CD4-positive, alpha-beta memory T cell (primary cell): ENCODE measurements around the gene EPHA3. TPM values are rescaled to one million over a fixed set of nuclear protein-coding genes. Genes with fewer than 3 reads are reported as not detected.

Experiments used
- CTCF ChIA-PET: fragments of 350-600 bp; sonication (Branson Sonifier 250); formaldehyde crosslinking; loops from one replicate; lab custom pipeline; 2021; ENCODE audit warnings: inconsistent platforms; ENCODE audit not compliant: partially characterized antibody; lab: Charles Lee
- POLR2A ChIA-PET: fragments of 350-600 bp; sonication (Branson Sonifier 250); formaldehyde crosslinking; loops from one replicate; lab custom pipeline; 2021; ENCODE audit not compliant: partially characterized antibody; lab: Charles Lee
- DNase-seq, 5 donors: peaks; one replicate each; pipeline versions ENCODE4 v3.0.0 to v3.0.0-alpha.2; 2020 to 2022; ENCODE audit warnings: mixed read lengths in 1 of 5
- H3K27ac ChIP-seq: one replicate; pipeline ENCODE4 v1.7.0; 2013; ENCODE audit warnings: low read depth, low read length
- H3K27me3 ChIP-seq: 2 replicates; pipeline ENCODE4 v1.7.0; 2013; ENCODE audit warnings: mild to moderate bottlenecking, low read length, moderate library complexity; ENCODE audit not compliant: insufficient read depth
- H3K36me3 ChIP-seq: 2 replicates; pipeline ENCODE4 v1.7.0; 2013; ENCODE audit warnings: mild to moderate bottlenecking, low read length, moderate library complexity; ENCODE audit not compliant: insufficient read depth
- H3K4me1 ChIP-seq: 2 replicates; pipeline ENCODE4 v1.7.0; 2013; ENCODE audit warnings: mild to moderate bottlenecking, low read length, moderate library complexity; ENCODE audit not compliant: insufficient read depth
- H3K4me3 ChIP-seq, 2 donors: one replicate each; pipeline ENCODE4 v1.7.0; 2013; ENCODE audit warnings: low read length in 2 of 2, mild to moderate bottlenecking in 1 of 2
- H3K9me3 ChIP-seq, 2 donors: one replicate each; pipeline ENCODE4 v1.7.0; 2013; ENCODE audit warnings: low read length in 2 of 2, control low read depth in 1 of 2; ENCODE audit not compliant: control insufficient read depth in 1 of 2
- H3K27ac Mint-ChIP-seq, 7 donors: one replicate each; pipeline ENCODE4 v1.8.0; 2020 to 2021; ENCODE audit warnings: mixed read lengths in 7 of 7, mild to moderate bottlenecking in 6 of 7, inconsistent platforms in 3 of 7, moderate library complexity in 3 of 7
- H3K27me3 Mint-ChIP-seq, 2 donors: one replicate each; pipeline ENCODE4 v1.8.0; 2020 to 2021; ENCODE audit warnings: mixed read lengths in 2 of 2
- H3K36me3 Mint-ChIP-seq, 2 donors: one replicate each; pipeline ENCODE4 v1.8.0; 2020 to 2021; ENCODE audit warnings: mixed read lengths in 2 of 2, inconsistent platforms in 1 of 2, mild to moderate bottlenecking in 1 of 2
- H3K4me1 Mint-ChIP-seq, 4 donors: one replicate each; pipeline ENCODE4 v1.8.0; 2020 to 2021; ENCODE audit warnings: mixed read lengths in 4 of 4, mild to moderate bottlenecking in 1 of 4
- H3K4me3 Mint-ChIP-seq, 8 donors: one replicate each; pipeline ENCODE4 v1.8.0; 2020 to 2021; ENCODE audit warnings: mixed read lengths in 8 of 8, mild to moderate bottlenecking in 7 of 8, moderate library complexity in 6 of 8, inconsistent platforms in 3 of 8
- H3K9me3 Mint-ChIP-seq, 8 donors: one replicate each; pipeline ENCODE4 v1.8.0; 2020 to 2021; ENCODE audit warnings: mixed read lengths in 8 of 8, mild to moderate bottlenecking in 5 of 8, inconsistent platforms in 3 of 8, moderate library complexity in 1 of 8
- intact Hi-C: fragments of 100-400 bp; cut with micrococcal nuclease; formaldehyde crosslinking; loops from one replicate; pipeline ENCODE4 v1.15.1; 2023
- polyA plus RNA-seq, 2 donors: library from polyadenylated mRNA; unstranded; fragments of 300-500 nt; fragmentation: Illumina TruSeq; gene quantifications; one replicate each; pipeline ENCODE4 v1.2.3, GENCODE V29; 2021
- total RNA-seq, 2 experiments: library from RNA; stranded (reverse); gene quantifications; one replicate each; pipeline ENCODE4 v1.2.3, GENCODE V29; 2021

The EPHA3 gene
- total and polyA plus RNA-seq, 4 experiments from 2014 or later = not detected

DNA sequence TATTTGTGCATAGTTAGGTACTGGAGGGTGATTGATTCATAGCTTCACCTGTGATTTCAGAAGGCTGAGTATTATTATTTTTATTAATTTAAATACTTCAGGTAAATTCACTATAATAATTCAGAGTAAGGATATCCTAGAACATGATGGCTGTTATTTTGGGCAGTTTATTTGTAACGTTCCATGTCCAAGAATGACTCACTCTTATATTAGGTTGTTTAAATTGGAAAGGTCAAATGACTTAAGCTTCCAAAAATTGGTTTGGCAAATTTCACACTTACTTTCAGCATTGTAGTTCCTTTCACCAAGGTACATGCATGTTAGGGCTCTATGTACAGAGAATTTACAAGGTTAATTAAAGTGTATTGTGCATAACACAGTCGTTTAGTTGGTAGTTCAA, 120.2 kb downstream of the EPHA3 start:
- Mint-ChIP-seq H3K4me3 (no peak overlapping the region), H3K27ac (no peak overlapping the region), H3K9me3 (peaks cover 0 to 10% (median 2%) of the 10 kb centered on the region in 8 donors), H3K27me3 (no peaks in the 10 kb centered on the region), H3K36me3 (no peaks in the 10 kb centered on the region), H3K4me1 (no peaks in the 10 kb centered on the region)
- Histone ChIP-seq H3K9me3 (no peaks in the 10 kb centered on the region), H3K4me1 (no peaks in the 10 kb centered on the region), H3K27me3 (no peaks in the 10 kb centered on the region), H3K4me3 (no peak overlapping the region), H3K27ac (no peak overlapping the region), H3K36me3 (no peaks in the 10 kb centered on the region)
- intact Hi-C loops = no loop called here
- POLR2A ChIA-PET = no interaction called here
- no peak for DNase-seq
- CTCF ChIA-PET = no interaction called here

DNA sequence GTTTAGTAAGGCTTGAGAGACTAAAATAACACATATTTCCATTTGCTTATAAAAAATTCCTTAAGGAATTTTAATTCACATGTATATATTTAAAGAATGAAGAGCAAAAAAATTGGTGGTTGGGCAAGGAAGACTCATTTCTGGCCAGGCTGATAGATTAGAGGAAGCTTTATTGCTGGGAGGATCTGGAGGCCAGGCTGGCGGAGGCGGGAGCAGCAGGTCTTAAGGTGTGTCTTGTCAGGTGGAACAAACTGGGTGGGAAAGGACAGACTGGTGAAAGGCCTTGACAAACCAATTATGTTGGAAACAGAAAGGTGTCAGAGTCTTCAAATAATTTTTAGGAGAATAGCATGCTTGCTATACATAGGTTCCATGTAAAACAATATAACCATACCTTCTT, 124.7 kb downstream of the EPHA3 start:
- H3K36me3 Mint-ChIP-seq = no peaks in the 10 kb centered on the region
- H3K9me3 Mint-ChIP-seq = peaks cover 0 to 14% (median 3%) of the 10 kb centered on the region in 8 donors
- Histone ChIP-seq H3K27me3 (no peaks in the 10 kb centered on the region), H3K4me3 (no peak overlapping the region), H3K9me3 (no peaks in the 10 kb centered on the region), H3K4me1 (no peaks in the 10 kb centered on the region), H3K36me3 (no peaks in the 10 kb centered on the region), H3K27ac (no peak overlapping the region)
- ChIA-PET POLR2A (no interaction called here), CTCF (no interaction called here)
- no peak for DNase-seq
- intact Hi-C loops = no loop called here
- H3K4me3 Mint-ChIP-seq = no peak overlapping the region
- no peak overlapping the region for H3K27ac Mint-ChIP-seq
- no peaks in the 10 kb centered on the region for H3K4me1 Mint-ChIP-seq
- H3K27me3 Mint-ChIP-seq = no peaks in the 10 kb centered on the region

DNA sequence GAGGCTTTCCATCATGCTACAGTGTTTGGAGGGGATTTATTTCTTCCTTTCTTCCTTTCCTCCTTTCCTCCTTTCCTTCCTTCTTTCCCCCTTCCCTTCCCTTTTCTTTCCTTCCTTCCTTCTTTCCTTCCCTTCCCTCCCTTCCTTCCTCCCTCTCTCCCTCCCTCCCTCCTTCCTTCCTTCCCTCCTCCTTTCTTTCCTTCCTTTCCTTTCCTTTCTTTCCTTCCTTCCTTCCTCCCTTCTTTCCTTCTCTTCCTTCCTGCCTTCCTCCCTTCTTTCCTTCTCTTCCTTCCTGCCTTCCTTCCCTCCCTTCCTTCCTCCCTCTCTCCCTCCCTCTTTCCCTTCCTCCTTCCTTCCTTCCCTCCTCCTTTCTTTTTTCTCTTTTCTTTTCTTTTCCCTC, 127.2 kb downstream of the EPHA3 start:
- Histone ChIP-seq H3K9me3 (no peaks in the 10 kb centered on the region), H3K36me3 (no peaks in the 10 kb centered on the region), H3K4me3 (no peak overlapping the region), H3K27me3 (no peaks in the 10 kb centered on the region), H3K27ac (no peak overlapping the region), H3K4me1 (no peaks in the 10 kb centered on the region)
- H3K27me3 Mint-ChIP-seq = no peaks in the 10 kb centered on the region
- ChIA-PET CTCF (no interaction called here), POLR2A (no interaction called here)
- no peak overlapping the region for H3K27ac Mint-ChIP-seq
- no peak overlapping the region for H3K4me3 Mint-ChIP-seq
- H3K9me3 Mint-ChIP-seq = peaks cover 0 to 14% (median 3%) of the 10 kb centered on the region in 8 donors
- DNase-seq = no peak
- no peaks in the 10 kb centered on the region for H3K4me1 Mint-ChIP-seq
- no peaks in the 10 kb centered on the region for H3K36me3 Mint-ChIP-seq
- intact Hi-C loops = no loop called here

DNA sequence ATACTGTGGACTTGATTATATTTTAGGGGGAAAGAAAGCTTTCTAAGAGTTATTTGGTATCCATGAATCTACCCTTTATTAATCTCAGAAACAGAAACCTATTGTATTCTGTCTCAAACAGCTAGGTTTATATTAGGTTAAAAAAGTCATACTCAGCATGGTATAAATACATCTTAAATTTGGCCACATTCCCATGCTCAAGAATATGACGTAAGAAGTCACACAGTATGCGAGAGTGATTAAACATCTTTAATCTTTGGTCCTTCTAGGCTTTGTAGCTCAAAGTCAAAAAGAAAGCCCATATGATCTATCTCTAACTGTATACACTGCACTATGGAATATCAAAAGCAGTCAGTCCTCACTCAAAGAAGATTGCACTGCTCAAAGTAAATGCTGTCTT, 131.4 kb downstream of the EPHA3 start:
- ChIA-PET CTCF (no interaction called here), POLR2A (no interaction called here)
- no peaks in the 10 kb centered on the region for H3K27me3 ChIP-seq
- Mint-ChIP-seq H3K36me3 (no peaks in the 10 kb centered on the region), H3K9me3 (peaks cover 0 to 5% (median 3%) of the 10 kb centered on the region in 8 donors), H3K27me3 (no peaks in the 10 kb centered on the region), H3K27ac (no peak overlapping the region), H3K4me3 (no peak overlapping the region), H3K4me1 (no peaks in the 10 kb centered on the region)
- H3K4me1 ChIP-seq = no peaks in the 10 kb centered on the region
- H3K4me3 ChIP-seq = no peak overlapping the region
- intact Hi-C loops = no loop called here
- no peak overlapping the region for H3K27ac ChIP-seq
- no peak for DNase-seq
- H3K36me3 ChIP-seq = no peaks in the 10 kb centered on the region
- H3K9me3 ChIP-seq = no peaks in the 10 kb centered on the region

DNA sequence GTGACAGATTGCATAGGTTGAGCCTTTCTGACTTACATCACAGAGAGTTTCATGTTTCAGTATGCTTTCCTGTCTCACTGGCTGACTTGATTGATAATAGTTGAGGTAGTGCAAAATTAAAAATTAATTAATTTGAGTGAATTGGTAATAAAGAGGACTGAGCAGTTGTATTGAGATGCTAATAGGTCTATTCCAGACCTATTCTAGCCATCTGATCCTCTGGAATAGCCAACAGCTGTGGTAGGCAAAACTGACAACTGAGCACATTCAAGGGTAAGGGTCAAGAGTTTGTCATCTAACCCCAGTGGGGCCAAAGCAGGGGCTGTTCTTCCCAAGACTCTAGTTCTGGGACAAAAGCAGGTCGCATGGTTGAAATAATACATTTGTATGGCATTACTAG, 132.4 kb downstream of the EPHA3 start:
- Histone ChIP-seq H3K27ac (no peak overlapping the region), H3K27me3 (no peaks in the 10 kb centered on the region), H3K4me1 (no peaks in the 10 kb centered on the region), H3K36me3 (no peaks in the 10 kb centered on the region), H3K4me3 (no peak overlapping the region), H3K9me3 (no peaks in the 10 kb centered on the region)
- CTCF ChIA-PET = no interaction called here
- DNase-seq = no peak
- Mint-ChIP-seq H3K27me3 (no peaks in the 10 kb centered on the region), H3K4me1 (no peaks in the 10 kb centered on the region), H3K36me3 (no peaks in the 10 kb centered on the region), H3K9me3 (peaks cover 0 to 4% (median 3%) of the 10 kb centered on the region in 8 donors), H3K27ac (no peak overlapping the region), H3K4me3 (no peak overlapping the region)
- intact Hi-C loops = no loop called here
- POLR2A ChIA-PET = no interaction called here

DNA sequence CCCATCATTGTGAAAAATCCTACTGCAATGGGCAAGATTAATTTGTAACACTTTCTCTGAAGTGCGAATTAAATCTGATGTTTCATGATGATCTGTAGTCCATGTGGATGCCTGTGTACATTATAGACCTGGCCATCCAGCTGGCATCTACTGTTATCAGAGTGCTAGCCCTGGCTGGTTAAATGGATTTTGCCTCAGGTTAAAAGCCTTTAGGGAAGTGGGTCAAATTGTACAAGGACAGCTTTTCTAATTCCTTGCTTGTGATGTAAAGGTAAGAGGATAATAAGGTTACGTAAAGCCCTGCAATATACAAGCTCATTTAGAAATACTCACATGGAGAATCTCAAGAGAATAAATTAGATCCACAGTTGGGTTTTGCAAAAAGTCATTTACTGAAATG, 138.2 kb downstream of the EPHA3 start:
- no peak for DNase-seq
- Histone ChIP-seq H3K4me3 (no peak overlapping the region), H3K27me3 (no peaks in the 10 kb centered on the region), H3K9me3 (no peaks in the 10 kb centered on the region), H3K36me3 (no peaks in the 10 kb centered on the region), H3K27ac (no peak overlapping the region), H3K4me1 (no peaks in the 10 kb centered on the region)
- Mint-ChIP-seq H3K27me3 (no peaks in the 10 kb centered on the region), H3K4me1 (no peaks in the 10 kb centered on the region), H3K9me3 (peaks cover 3 to 17% (median 4%) of the 10 kb centered on the region in 8 donors), H3K27ac (no peak overlapping the region), H3K4me3 (no peak overlapping the region), H3K36me3 (no peaks in the 10 kb centered on the region)
- CTCF ChIA-PET = no interaction called here
- POLR2A ChIA-PET = no interaction called here
- intact Hi-C loops = no loop called here

DNA sequence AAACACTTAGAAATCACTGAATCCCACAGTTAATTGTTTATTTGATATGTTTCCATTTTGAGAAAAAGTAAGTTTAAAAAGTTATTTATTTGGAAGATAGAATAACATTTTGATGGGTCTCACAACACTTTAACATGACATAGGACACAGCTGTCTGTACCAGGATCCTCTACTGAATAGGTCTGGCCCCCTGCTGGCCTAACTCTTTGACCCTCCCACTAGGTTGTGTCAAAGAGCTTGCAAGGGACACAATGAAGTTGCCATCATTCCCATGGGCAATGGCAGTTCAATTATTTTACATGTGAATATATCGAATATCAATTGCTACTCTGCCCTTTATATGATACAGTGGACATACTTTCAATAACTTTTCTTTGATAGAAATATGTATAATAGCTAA, 138.9 kb downstream of the EPHA3 start:
- no peak overlapping the region for H3K27ac Mint-ChIP-seq
- ChIA-PET POLR2A (no interaction called here), CTCF (no interaction called here)
- Histone ChIP-seq H3K27ac (no peak overlapping the region), H3K9me3 (no peaks in the 10 kb centered on the region), H3K36me3 (no peaks in the 10 kb centered on the region), H3K4me1 (no peaks in the 10 kb centered on the region), H3K4me3 (no peak overlapping the region), H3K27me3 (no peaks in the 10 kb centered on the region)
- DNase-seq = no peak
- no peaks in the 10 kb centered on the region for H3K4me1 Mint-ChIP-seq
- no peak overlapping the region for H3K4me3 Mint-ChIP-seq
- no peaks in the 10 kb centered on the region for H3K36me3 Mint-ChIP-seq
- intact Hi-C loops = no loop called here
- H3K27me3 Mint-ChIP-seq = no peaks in the 10 kb centered on the region
- peaks cover 3 to 17% (median 4%) of the 10 kb centered on the region in 8 donors for H3K9me3 Mint-ChIP-seq

DNA sequence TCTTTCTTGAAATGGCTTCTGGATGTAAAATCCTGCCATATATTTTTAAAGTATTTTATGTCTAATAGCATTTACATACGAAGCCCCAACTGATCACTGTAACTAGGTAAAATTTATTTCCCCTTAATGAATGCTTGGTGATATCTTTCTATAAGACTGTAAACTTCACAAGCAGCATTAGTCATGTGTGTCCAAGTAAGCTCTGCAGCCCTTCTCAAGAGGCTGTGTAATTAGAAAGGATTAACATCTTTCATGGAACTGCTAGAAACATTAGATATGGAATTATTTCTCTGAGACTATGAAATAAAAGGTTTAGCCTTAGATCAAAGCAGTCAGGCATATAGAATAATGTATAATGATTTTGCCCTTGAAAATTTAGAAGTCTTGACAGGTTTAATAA, 143.3 kb downstream of the EPHA3 start:
- intact Hi-C loops = no loop called here
- H3K9me3 ChIP-seq = no peaks in the 10 kb centered on the region
- H3K4me1 Mint-ChIP-seq = no peaks in the 10 kb centered on the region
- H3K27ac ChIP-seq = no peak overlapping the region
- POLR2A ChIA-PET = no interaction called here
- no peak overlapping the region for H3K27ac Mint-ChIP-seq
- no peaks in the 10 kb centered on the region for H3K36me3 Mint-ChIP-seq
- H3K4me3 Mint-ChIP-seq = no peak overlapping the region
- DNase-seq = no peak
- H3K9me3 Mint-ChIP-seq = peaks cover 0 to 17% (median 3%) of the 10 kb centered on the region in 8 donors
- CTCF ChIA-PET = no interaction called here
- H3K4me3 ChIP-seq = no peak overlapping the region
- no peaks in the 10 kb centered on the region for H3K27me3 Mint-ChIP-seq
- H3K4me1 ChIP-seq = no peaks in the 10 kb centered on the region
- H3K36me3 ChIP-seq = no peaks in the 10 kb centered on the region
- H3K27me3 ChIP-seq = no peaks in the 10 kb centered on the region
